Activated CD4-positive, CD25-positive, alpha-beta regulatory T cell (primary cell): ENCODE data around the gene CFAP298.

ENCODE experiments used
- DNase-seq, 4 experiments: peaks; one replicate each; lab custom pipeline; 2025; lab: John Stamatoyannopoulos, UW

CFAP298 gene

DNA sequence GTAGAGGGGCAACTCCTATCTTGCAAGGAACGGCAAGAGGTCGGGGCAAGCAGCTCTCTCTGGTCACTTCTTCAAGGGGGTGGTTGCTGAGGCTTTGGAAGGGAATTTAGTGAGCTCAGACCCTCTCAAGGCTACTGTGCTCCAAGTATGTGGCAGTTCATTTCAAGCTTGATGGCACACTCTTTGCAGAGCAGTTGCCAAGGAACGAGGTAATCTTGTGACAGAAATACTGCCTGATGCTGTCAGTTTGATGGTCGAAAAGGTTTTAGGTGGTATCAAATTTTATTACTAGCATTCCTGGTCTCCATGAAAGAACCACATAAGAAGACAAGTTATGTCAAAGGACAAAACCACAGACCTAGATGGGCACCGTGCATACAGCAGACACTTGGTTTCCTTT, 13.1 kb downstream of the CFAP298 start:
- DNase-seq: no peak

DNA sequence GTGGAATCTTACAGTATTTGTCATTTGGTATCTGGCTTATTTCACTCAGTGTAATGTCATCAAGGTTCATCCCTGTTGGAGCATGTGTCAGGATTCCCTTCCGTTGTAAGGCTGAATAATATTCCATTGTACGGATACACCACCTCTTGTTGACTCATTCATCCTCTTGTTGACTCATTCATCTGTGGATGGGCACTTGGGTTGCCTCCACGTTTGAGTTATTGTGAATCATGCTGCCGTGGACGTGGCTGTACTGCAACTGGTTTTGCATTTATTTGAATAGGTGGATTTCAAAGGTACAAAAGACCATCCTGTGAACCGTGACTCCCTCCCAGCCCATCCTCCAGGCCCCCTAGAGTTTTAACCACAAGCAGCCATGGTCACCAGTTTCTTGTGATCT, 15.0 kb downstream of the CFAP298 start:
- DNase-seq: no peak

- no peak for DNase-seq
Measured at GRCh38 chr21:32595431-32595830, 16.7 kb downstream of the CFAP298 start.

- no peak for DNase-seq
Measured at GRCh38 chr21:32593690-32594089, 18.5 kb downstream of the CFAP298 start.

GRCh38 chr21:32592929-32593502, 19.2 kb downstream of the CFAP298 start:
- no peak for DNase-seq

DNA sequence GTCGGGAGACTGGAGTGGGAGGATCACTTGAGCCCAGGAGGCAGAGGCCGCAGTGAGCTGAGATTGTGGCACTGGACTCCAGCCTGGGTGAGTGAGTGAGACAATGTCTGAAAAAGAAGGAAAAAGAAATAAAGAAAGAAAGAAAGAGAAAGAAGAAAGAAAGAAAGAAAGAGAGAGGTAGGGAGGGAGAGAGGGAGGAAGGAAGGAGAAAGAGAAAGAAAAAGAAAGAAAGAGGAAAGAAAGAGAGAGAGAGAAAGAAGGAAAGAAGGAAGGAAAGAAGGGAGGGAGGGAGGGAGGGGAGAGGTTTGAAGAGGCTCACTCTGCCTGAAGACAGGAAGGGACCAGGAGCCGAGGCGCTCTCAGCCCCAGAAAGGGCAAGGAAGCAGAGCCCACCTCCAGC, 22.0 kb downstream of the CFAP298 start:
- no peak for DNase-seq

DNA sequence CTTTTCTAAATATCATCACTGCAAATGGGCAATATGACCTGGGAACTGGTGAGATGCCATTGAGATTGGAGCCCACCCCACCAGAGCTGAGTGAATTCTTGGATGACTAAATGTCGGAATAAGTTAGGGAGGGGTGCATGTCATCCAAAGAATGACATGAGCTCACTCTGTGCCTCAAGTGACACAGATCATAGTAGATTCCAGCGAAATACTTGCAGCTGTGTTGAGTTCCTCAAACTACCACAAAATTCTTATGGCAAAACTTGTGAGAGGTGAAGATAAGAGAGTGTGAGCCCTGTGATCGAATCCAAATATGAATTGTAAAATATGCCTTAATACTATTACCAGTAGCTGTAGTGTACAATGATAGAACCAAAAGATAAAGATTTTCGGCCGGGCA, 24.5 kb downstream of the CFAP298 start:
- no peak for DNase-seq

- DNase-seq: no peak
Measured at GRCh38 chr21:32587120-32587519, 25.1 kb downstream of the CFAP298 start.

DNA sequence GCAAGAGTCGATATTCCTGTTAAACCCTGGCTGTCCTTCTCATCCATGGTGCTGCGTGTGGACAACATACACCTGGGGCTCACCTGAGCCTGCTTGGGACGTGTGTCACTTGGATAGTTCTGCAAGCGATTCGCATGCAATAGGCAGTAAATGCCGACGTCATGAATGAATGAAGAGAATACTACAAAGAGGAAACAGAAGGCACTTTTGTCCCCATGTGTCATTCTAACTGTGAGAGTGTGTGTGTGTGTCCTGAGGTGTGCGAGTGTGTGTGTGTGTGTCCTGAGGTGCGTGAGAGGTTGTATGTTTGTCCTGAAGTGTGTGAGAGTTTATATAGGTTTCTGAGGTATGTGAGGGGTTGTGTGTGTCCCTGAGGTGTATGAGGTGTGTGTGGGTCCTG, 26.2 kb downstream of the CFAP298 start:
- DNase-seq: no peak

- no peak for DNase-seq
Measured at GRCh38 chr21:32585042-32585710, 27.0 kb downstream of the CFAP298 start, which contains the start of gene TCP10L. TCP10L (minus strand) TSS chr21:32585523; CDS start chr21:32584304, 1,219 bp downstream.

- no peak for DNase-seq
Measured at GRCh38 chr21:32584472-32584871, 27.7 kb downstream of the CFAP298 start.

DNA sequence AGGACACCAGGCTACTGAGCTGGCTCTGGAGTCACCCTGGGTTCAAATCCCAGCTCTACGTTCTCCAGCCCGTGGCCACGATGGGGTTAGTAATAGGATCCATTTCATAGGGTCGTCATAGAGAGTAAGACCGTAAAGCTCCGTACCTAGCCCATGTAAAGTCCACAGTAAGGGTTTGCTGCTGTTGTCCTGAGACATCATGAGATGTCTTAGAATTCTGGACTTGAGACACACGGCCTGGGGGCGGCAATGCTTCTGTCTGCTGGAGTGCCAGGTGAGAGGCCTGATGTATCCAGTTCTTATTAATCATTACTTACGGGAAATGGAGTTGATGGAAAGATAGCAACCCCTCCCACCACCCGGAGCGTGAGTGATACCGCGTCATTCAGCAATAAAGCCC, 30.4 kb downstream of the CFAP298 start:
- no peak for DNase-seq

DNA sequence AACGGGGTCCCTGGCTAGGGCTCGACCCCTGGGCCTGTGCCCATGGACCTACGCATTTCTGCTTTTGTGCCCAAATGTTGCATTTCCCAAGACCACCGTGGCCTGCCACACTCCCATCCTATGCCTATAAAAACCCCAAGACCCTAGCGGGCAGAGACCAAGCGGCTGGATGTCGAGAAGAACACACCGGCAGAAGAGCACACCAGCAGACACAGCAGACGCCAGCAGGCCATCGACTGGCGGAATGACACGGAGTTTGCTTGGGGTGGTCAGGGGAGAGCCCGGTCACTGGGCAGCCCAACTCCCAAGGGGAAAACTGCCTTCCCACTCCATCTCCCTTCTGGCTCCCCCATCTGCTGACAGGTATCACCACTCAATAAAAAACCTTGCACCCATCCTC, 31.2 kb downstream of the CFAP298 start:
- no peak for DNase-seq

DNA sequence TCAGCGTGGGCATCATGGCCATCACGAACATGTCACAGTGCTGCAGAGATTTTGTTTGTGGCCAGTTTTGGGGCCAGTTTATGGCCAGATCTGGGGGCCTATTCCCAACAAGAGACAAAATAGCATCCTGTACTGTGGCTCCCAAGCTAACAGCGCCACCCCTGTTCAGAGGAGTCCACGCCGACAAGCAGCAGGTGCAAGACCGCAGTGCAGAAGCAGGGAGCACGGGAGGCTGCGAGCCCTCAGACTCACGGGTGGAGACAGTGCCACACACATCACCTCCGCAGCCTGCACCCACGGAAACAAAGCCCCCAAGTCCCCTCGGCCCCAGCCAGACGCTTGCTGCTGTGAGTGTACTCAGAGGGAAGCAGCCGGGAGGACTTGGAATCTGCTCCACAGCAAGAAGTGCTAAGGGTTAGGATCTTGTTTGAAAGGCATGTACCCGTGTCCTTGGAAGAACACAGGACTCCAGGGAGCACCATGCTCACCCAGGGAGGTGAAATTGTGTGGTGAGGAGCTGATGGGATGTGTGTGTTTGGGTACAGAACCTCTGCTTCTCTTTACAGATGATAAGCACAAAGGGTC, 34.0 kb downstream of the CFAP298 start:
- DNase-seq: no peak

DNA sequence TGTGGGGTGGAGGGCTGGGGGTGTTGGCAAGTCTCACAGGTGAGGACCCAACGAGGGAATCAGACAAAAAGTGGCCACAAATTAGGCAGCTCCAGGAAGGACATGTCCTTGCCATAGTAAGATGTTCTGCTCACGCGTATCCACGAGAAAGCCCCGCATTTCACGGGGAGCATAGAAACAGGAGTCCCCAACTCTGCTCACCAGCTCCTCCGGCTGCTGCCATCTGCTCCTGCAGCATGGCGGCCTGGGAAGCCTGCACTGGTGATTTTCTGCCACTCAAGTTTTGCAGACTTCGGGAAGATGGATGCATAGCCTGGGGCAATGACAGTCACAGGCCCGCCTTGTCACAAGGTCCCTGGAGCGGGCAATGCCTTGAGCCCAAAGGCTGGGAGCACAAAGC, 36.2 kb downstream of the CFAP298 start:
- no peak for DNase-seq

DNA sequence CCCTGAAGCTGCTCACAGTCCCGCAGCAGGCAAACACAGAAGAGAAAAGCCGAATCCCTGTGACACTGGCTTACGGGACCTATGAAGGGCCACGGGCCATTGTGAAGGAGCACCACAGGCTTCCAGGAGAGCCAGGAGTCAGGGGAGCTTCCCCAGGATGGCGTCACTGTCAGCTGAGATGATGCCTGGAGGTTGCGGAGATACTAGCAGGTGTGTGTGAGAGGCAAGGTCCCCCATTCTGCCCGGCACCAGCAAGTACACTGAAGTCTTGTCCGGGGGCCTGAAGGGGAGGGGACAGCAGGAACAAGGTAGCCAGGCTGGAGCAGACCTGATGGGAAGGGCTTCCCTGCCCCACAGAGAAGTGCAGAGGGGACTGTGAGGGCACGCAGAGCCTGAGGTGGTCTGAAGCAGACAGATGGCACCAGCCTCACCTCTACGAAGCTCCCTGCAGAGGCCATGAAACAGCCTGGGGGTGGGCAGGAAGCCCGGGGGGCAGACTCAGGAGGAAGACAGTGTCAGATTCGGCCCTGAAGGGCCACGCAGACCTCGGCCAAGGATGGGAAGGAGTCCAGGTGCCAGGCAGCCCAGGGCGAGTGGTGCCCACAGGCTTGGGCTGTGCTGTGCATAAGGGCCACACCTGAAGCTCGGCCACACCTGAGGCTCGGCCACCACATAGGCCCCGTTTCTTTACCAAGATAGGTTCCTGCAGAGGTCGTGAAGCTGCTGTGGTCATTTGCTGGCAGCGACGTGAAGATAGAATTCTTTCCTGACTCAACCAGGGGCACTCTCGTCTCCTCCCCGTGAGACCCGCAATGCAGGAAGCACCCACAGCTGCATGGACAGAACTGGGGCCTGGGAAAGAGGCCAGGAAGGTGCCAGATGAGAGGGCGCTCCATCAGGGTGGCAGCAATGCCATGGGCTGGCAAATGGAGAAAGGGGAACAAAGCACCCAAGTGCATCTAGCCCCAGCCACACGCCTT, 36.9 kb downstream of the CFAP298 start:
- no peak for DNase-seq

DNA sequence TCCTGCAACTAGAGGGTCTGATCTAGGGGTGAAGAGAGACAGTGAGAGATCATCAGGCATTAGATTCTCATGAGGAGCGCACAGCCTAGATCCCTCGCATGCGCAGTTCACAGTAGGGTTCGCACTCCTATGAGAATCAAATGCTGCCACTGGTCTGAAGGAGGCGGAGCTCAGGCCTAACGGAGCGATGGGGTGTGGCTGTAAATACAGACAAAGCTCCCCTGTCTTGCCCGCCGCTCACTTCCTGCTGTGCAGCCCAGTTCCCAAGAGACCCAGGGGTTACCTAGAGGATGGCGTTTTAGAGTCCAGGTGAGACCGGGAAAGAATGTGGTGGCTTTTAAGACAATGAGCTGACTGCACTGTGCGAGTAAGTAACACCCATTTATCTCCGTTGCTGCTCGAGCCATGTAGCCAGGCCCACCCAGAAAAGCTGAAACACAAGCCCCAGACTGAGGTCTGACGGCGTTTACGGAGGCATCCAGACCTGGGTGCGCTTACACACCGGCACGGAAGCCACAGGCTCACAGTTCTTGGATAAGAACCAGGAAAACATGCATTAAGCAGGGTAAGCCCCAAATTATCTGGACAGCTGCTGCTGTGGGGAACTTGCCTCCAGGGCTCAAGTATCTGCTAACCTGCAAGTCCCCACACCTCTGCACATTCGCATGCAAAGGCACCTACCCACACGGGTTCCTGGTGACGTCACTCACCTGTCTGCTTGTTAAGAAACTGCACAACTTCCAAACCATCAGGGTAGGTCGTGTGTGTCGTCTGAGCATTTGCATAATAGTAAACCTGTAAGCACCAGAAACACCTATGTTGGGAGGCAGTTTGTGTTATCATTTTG, 39.4 kb downstream of the CFAP298 start:
- DNase-seq: no peak

DNA sequence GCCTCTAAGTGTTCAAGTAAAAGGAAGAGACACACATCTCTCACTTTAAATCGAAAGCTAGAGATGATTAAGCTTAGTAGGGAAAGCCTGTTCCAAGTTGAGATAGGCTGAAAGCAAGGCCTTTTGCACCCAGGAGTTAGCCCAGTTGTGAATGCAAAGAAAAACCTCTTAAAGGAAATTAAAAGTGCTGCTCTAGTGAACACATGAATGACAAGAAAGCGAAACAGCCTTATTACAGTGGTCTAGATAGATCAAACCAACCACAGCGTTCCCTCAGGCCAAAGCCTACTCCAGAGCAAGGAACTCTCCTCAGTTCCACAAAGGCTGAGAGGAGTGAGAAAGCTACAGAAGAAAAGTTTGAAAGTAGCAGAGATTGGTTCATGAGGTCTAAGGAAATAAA, 41.7 kb downstream of the CFAP298 start:
- DNase-seq: no peak

GRCh38 chr21:32569261-32570230, 42.6 kb downstream of the CFAP298 start:
- peak; percentile 29 to 71 (median 54) for DNase-seq

DNA sequence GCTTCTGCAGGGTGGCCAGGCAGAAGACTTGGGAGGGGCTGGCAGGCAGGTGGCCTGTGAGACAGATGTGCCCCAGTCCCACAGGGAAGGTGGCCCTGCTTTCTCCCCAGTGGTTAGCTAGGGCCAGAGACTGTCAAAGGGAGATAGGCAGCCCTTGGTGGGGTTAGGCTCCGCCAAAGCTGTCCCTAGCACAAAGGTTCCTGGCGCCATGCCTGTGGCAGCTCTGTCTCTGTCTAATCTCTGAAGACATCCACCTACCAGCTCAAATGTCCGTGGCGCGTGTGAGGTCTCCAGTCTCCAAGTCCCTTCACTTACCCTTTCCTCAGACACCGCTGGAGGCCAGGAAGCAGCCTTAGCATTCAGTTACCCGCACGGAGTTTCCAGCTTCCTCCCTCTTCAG, 44.6 kb downstream of the CFAP298 start:
- DNase-seq: no peak
